ENCODE data around the gene NEURL3.
A peak's percentile ranks its signal among the peaks of the same experiment; 100 is the strongest.
"Not testable (repeated sequence)": the region's sequence is repeated elsewhere in the genome, so short reads cannot be mapped to it uniquely, and the experiment has no call there.

The NEURL3 gene

DNA sequence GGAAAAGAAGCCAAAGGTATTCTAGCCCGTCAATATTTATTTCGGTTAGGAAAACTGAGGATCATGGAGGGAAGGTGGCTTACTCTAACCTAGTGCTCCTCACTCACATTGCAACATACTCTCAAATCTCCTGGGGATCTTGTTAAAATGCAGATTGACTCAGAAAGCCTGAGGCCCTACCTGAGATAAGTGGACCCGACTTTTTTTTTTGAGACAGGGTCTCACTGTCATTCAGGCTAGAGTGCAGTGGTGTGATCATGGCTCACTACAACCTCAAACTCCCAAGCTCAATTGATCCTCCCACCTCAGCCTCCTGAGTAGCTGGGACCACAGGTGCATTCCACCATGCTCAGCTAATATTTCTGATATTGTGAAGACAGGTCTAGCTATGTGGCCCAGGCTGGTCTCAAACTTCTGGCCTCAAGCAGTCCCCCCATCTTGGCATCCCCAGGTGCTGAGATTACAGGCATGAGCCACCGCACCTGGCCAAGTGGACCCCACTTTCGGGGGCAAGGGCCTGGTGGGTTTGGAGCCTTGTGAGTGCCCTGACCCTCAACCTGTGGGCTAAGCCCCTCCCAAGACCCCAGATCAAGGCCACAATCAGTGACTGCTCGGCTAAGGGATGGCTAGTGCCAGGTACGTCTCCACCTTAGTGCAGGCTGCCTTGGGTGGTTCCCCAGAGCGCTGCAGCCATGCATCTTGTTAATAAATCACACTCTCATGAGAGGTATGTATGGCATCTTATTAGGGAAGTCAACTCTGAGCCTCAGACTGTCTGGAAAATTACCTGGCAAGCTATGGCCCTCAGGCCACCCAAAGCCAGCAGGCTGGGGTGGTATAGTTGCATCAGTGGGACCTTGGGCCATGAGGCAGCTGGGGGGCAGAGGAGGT, 1.1 kb upstream of the NEURL3 start:
- no peak for DNase-seq

- DNase-seq = no peak
Measured at GRCh38 chr2:96503637-96504243, 1.4 kb downstream of the NEURL3 start.

- DNase-seq = no peak
Measured at GRCh38 chr2:96502891-96503636, 2.1 kb downstream of the NEURL3 start.

- DNase-seq = no peak
Measured at GRCh38 chr2:96501886-96502810, 3.0 kb downstream of the NEURL3 start.

DNA sequence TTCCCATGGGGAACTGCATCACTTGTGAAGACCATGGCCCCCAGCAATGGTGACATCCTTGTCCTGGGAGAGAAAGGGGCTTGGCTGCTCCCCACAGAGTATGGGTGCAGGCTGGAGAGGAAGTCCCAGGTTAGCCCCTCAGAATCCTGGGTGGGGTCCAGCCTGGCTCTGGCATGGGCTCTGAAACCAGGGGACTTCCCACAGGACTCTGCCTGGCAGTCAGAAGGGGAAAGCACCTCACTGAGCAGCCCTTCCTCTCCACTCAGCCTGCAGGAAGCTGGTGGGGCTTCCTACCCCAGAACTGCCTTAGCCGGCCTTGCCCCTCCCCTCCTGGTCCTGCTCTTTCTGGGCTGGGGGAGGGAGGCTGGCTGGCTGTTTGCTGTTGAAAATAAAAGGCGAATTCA, 3.7 kb downstream of the NEURL3 start:
- DNase-seq = no peak

DNA sequence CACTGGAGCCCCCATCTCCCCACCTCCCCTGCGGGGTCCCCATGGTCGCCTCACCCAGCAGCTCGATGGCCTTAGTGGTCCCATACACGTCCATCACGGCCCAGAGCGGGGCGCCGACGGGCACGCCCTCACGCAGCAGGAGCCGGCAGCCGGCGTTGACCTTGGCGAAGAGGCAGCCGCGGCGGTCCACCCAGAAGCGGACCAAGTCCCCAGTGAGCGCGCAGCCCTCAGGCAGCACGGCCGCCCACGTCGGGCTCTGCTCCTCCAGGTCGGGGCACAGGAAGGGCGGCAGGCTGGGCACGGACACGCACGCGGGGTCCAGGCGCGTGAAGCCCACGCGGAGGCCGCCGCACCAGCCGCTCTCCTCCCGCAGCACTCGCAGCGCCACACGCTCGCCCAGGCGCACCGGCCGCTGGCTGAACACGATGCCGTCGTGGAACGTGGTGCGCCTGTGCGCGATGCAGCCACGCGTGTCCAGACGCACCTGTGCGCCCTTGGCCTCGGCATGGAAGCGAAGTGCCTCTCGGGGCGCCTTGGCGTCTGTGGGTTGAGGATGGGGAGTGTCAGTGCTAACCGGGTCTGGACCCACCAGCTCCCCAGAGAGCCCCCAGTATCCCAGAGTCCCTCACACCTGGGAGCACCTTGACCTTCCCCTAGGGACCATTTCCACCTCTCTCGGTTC, 4.6 kb downstream of the NEURL3 start:
- DNase-seq = no peak

DNA sequence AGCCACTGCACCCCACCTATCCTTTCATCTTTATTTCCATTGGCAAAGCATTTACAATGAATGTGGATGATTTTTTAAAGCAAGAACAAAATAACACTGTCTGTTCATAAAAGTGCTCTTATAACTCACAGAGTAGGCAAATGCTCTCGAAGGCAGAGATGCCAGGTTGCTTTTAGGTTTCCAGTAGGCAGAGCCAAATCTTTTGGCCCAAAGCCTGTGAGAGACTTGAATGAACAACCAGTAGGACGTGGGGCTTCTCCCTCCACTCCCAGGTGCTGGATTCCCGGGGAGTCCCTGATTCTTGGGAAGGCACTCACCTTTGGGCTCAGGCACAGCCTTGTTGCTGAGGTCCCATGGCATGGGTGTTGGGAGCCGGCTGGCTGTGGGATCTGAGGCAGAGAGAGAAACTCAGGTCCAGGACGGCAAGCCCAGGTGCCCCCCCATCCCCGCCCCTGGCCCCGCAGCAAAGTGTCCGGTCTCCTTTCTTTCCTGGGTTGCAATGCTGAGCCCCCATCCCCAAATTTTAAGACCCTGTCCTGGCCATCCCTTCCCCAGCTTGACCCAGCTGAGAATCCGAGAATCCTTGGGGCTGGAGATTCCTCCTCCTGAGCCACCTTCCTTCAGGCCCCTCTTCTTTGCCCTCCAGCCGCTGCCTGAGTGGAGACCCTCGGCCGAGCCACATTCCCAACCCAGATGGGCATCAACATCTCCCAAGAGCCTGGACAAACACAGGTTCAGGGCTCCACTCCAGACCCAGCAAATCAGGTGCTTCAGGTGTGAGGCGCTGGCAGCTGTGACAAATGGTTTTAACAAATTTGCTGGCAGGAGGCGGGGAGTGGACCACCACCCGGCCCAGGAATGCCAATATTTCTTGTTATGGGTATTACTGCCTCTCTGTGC, 5.8 kb downstream of the NEURL3 start:
- no peak for DNase-seq

DNA sequence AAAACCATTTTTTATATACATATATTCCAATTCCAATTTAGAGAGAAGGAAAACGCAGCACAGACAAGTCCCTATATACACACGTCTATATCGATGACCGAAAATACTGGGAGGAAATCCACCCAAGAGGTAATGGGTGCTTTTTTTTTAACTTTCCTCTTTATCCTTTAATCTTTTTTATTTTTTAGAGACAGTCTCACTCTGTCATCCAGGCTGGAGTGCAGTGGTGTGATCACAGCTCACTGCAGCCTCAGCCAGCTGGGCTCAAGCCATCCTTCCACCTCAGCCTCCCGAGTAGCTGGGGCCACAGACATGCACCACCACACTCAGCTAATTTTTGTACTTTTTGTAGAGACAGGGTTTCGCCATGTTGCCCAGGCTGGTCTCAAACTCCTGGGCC, 6.5 kb downstream of the NEURL3 start:
- DNase-seq = not testable (repeated sequence)

GRCh38 chr2:96498021-96498431, 7.1 kb downstream of the NEURL3 start:
- DNase-seq = no peak

GRCh38 chr2:96495982-96496629, 9.1 kb downstream of the NEURL3 start:
- DNase-seq = no peak

- no peak for DNase-seq
Measured at GRCh38 chr2:96494188-96494587, 11.0 kb downstream of the NEURL3 start.

DNA sequence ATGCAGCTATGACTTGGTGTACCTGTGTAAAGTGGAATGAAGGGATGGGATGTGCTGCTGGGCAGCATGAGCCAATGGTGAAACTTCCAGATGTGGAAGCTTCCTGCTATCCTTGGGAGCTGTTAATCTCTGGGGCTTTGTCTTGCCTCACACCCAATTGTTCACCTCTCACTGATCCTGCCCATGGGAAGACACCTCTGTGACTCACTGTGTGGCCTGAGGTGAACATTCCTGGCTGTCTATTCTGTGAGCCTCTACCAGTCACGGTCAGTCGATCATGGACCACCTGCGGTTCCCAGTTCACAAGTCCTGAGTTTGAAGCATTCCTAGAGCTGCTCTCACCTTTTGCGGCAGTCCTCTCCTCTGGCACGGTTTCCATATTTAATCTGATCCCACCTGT, 12.1 kb downstream of the NEURL3 start:
- no peak for DNase-seq

GRCh38 chr2:96491860-96492497, 13.2 kb downstream of the NEURL3 start:
- DNase-seq = no peak

GRCh38 chr2:96489663-96490062, 15.5 kb downstream of the NEURL3 start:
- DNase-seq = no peak

DNA sequence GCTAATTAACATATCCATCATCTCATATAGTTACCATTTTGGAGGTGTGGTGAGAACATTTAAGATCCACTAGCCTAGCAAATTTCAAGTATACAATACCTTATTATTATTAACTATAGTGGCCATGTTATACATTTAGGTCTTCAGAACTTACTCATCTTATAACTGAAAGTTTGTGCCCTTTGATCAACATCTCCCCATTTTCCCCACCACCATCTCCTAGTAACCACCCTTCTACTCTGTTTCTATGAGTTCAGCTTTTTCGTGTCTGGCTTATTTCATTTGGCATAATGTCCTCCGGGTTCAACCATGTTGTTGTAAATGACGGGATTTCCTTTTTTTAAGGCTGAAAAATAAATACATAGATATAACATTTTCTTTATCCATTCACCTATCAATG, 15.9 kb downstream of the NEURL3 start:
- DNase-seq = no peak

DNA sequence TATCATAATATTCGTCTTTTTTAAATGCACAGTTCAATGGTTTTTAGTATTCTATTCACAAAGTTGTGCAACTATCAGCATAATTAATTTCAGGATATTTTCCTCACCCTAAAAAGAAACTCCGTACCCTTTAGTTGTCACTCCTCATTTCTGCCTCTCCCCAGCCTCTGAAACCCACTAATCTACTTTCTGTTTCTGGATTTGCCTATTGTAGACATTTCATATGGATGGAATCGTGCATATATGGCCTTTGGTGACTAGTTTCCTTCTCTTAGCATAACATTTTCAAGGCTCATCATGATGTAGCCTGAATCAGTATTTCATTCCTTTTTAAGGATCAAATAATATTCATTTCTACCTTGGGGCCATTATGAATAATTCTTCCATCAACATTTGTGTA, 18.5 kb downstream of the NEURL3 start:
- no peak for DNase-seq

DNA sequence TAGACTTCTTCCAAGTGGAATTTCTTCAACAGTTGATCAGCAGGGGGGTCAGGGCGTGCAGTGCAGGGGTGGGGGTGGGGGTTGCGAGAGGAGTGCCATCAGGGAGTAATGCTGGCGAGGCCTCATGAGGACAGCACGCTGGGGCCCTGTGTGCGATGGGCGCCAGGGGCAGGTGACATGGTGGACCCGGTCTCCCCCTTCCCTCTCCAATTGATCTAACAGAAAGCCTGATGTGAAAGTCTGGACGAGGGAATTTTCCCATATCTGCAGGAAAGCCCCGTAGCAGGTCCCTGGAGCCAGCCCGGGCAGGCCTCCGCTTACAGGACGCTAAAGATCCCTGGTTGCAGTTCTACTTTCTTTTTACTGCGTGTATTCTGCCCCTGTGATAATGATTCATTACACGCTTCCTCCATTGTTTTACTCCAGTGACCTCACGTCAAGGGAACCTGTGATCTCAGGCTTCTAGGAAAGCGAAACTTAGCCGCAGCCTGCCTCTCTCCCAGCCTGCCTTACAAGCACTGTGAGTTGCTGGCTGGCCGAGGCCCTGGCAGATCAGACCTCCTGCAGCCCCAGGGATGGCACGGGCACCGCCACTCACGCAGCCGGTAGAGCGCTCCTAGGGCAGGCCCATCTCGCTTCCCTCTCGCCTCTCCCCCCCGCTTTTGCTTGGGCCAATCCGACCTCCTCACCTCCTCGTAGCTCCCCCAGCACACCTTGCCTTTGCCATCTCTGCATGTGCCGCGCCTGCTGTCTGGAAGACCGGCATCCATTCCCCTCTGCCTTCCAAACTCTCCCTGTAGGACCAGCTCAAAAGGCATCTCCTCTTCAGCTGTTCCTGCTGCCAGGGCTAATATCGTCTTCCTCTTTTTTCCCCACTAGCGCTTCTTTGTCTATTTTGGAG, 19.2 kb downstream of the NEURL3 start:
- peak; percentile 69 for DNase-seq

DNA sequence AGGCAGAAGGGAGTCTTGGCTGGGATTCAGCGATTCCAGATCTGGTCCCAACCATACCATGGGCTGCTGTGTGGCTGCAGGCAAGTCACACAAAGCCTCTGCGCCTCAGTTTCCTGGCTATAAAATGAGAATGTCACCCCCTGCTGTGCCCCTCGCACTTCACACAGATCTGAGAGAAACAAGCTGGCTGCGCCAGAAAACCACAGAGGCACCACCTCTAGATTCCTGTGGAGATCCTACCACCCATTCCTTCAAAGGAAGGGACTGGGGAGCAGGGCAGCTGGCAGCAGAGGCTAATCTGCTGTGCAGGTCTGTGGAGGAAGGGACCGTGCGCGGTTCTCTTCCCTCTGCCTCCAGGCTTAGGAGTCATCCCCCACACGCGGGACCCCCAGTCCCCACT, 19.8 kb downstream of the NEURL3 start:
- DNase-seq = peak; percentile 8

DNA sequence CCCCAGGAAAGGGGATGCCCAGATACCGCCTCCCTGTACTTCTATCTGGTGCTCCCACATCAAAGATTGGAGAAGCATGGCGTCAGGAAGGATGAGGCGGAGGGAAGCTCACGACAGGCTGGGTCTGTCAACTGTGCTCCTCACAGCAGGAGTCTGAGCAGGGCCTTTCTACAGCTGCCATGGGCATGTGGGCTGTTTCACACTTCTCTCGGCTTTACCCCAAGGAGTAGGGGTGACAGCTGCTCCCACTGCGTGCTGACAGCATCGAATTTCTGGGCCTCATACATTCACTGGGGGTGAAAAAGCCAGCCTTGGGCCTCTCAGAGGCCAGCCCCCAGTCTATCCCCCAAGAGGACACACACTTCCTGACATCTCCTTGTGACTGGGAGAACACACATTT, 21.1 kb downstream of the NEURL3 start:
- DNase-seq = no peak

All from fibroblast of skin of right quadriceps (primary cell).